GM12872 (cell line): ENCODE results near the gene ZBED4.

ENCODE experiments used
- CTCF ChIP-seq: IDR thresholded peaks from 3 replicates; pipeline ENCODE4 v1.5.1; 2011; ENCODE audit warnings: low read depth, mild to moderate bottlenecking, low read length, moderate library complexity; ENCODE audit not compliant: insufficient read depth

The ZBED4 gene

GRCh38 chr22:49930596-49931412 is 77.2 kb downstream of the ZBED4 start:
- peak; percentile 81 for TF ChIP-seq CTCF

- no peak for TF ChIP-seq CTCF
These were observed 79.9 kb downstream of the ZBED4 start for GRCh38 chr22:49933236-49934159.

GRCh38 chr22:49934160-49934890 is 80.7 kb downstream of the ZBED4 start:
- no peak for TF ChIP-seq CTCF

- no peak for TF ChIP-seq CTCF
These were observed 81.4 kb downstream of the ZBED4 start for GRCh38 chr22:49934891-49935557.

GRCh38 chr22:49935561-49935960 is 81.9 kb downstream of the ZBED4 start:
- no peak for TF ChIP-seq CTCF

- TF ChIP-seq CTCF = no peak
These were observed 82.7 kb downstream of the ZBED4 start for GRCh38 chr22:49936018-49936972.
